GM18499 (cell line): ENCODE measurements around the gene FZD8.
A peak's percentile ranks its signal among the peaks of the same experiment; 100 is the strongest.
"Not testable (repeated sequence)": the region's sequence is repeated elsewhere in the genome, so short reads cannot be mapped to it uniquely, and the experiment has no call there.

Experiments
- ATAC-seq: cut with Tn5 transposase; IDR thresholded peaks from one replicate; pipeline ENCODE4 v1.9.1; 2021; ENCODE audit warnings: moderate number of reproducible peaks; ENCODE audit not compliant: insufficient read depth, unreplicated experiment

The FZD8 gene

GRCh38 chr10:35642035-35642792, at the start of gene FZD8:
TSS of gene FZD8 (minus strand) at chr10:35642296. CDS start at chr10:35641429, 867 bp downstream.
- peak; percentile 70 for ATAC-seq

- no peak for ATAC-seq
These were observed 49.6 kb upstream of the FZD8 start for GRCh38 chr10:35691522-35692236.

- no peak for ATAC-seq
These were observed 48.4 kb upstream of the FZD8 start for GRCh38 chr10:35690534-35690933.

- not testable (repeated sequence) for ATAC-seq
These were observed 43.8 kb upstream of the FZD8 start for GRCh38 chr10:35685858-35686257.

GRCh38 chr10:35685402-35685801, 43.3 kb upstream of the FZD8 start:
- ATAC-seq: no peak

- no peak for ATAC-seq
These were observed 42.5 kb upstream of the FZD8 start for GRCh38 chr10:35684586-35684985.

- ATAC-seq: no peak
These were observed 33.8 kb upstream of the FZD8 start for GRCh38 chr10:35675846-35676245.

GRCh38 chr10:35674843-35675242, 32.7 kb upstream of the FZD8 start:
- ATAC-seq: no peak

GRCh38 chr10:35668865-35669650, 27.0 kb upstream of the FZD8 start:
- ATAC-seq: no peak

GRCh38 chr10:35667971-35668370, 25.9 kb upstream of the FZD8 start:
- no peak for ATAC-seq

GRCh38 chr10:35667270-35667889, 25.3 kb upstream of the FZD8 start:
- no peak for ATAC-seq

- no peak for ATAC-seq
These were observed 19.1 kb upstream of the FZD8 start for GRCh38 chr10:35661236-35661635.

GRCh38 chr10:35659456-35659855, 17.4 kb upstream of the FZD8 start:
- no peak for ATAC-seq

- no peak for ATAC-seq
These were observed 15.5 kb upstream of the FZD8 start for GRCh38 chr10:35657621-35658020.

- no peak for ATAC-seq
These were observed 10.7 kb upstream of the FZD8 start for GRCh38 chr10:35652824-35653223.

GRCh38 chr10:35650894-35651293, 8.8 kb upstream of the FZD8 start:
- no peak for ATAC-seq

GRCh38 chr10:35644050-35644950, 2.2 kb upstream of the FZD8 start:
- ATAC-seq: no peak

- ATAC-seq: no peak
These were observed 1.3 kb upstream of the FZD8 start for GRCh38 chr10:35643151-35644049.

- no peak for ATAC-seq
These were observed 658 bp upstream of the FZD8 start for GRCh38 chr10:35642793-35643114.
